VCaP (cell line): ENCODE data around the gene PLXNA2.

Experiments
- H3K27ac ChIP-seq: fragments of 450-650 bp; 2 replicates; pipeline ENCODE4 v1.5.1; 2017
- TF ChIP-seq, protein P1 (sequence below): fragments of 450-650 bp; conservative IDR thresholded peaks from 2 replicates; pipeline ENCODE4 v1.5.1; 2017; ENCODE audit warnings: mild to moderate bottlenecking, moderate library complexity

The PLXNA2 gene, protein sequence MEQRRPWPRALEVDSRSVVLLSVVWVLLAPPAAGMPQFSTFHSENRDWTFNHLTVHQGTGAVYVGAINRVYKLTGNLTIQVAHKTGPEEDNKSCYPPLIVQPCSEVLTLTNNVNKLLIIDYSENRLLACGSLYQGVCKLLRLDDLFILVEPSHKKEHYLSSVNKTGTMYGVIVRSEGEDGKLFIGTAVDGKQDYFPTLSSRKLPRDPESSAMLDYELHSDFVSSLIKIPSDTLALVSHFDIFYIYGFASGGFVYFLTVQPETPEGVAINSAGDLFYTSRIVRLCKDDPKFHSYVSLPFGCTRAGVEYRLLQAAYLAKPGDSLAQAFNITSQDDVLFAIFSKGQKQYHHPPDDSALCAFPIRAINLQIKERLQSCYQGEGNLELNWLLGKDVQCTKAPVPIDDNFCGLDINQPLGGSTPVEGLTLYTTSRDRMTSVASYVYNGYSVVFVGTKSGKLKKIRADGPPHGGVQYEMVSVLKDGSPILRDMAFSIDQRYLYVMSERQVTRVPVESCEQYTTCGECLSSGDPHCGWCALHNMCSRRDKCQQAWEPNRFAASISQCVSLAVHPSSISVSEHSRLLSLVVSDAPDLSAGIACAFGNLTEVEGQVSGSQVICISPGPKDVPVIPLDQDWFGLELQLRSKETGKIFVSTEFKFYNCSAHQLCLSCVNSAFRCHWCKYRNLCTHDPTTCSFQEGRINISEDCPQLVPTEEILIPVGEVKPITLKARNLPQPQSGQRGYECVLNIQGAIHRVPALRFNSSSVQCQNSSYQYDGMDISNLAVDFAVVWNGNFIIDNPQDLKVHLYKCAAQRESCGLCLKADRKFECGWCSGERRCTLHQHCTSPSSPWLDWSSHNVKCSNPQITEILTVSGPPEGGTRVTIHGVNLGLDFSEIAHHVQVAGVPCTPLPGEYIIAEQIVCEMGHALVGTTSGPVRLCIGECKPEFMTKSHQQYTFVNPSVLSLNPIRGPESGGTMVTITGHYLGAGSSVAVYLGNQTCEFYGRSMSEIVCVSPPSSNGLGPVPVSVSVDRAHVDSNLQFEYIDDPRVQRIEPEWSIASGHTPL (N-terminal part only)

GRCh38 chr1:208243967-208244916 is at the start of gene PLXNA2:
PLXNA2 (minus strand) TSS chr1:208244384; CDS start chr1:208217922, 26,462 bp downstream.
- H3K27ac ChIP-seq, result peak within 1 kb of the TSS; percentile 92
- TF ChIP-seq, protein P1, sequence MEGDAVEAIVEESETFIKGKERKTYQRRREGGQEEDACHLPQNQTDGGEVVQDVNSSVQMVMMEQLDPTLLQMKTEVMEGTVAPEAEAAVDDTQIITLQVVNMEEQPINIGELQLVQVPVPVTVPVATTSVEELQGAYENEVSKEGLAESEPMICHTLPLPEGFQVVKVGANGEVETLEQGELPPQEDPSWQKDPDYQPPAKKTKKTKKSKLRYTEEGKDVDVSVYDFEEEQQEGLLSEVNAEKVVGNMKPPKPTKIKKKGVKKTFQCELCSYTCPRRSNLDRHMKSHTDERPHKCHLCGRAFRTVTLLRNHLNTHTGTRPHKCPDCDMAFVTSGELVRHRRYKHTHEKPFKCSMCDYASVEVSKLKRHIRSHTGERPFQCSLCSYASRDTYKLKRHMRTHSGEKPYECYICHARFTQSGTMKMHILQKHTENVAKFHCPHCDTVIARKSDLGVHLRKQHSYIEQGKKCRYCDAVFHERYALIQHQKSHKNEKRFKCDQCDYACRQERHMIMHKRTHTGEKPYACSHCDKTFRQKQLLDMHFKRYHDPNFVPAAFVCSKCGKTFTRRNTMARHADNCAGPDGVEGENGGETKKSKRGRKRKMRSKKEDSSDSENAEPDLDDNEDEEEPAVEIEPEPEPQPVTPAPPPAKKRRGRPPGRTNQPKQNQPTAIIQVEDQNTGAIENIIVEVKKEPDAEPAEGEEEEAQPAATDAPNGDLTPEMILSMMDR, result no peak

DNA sequence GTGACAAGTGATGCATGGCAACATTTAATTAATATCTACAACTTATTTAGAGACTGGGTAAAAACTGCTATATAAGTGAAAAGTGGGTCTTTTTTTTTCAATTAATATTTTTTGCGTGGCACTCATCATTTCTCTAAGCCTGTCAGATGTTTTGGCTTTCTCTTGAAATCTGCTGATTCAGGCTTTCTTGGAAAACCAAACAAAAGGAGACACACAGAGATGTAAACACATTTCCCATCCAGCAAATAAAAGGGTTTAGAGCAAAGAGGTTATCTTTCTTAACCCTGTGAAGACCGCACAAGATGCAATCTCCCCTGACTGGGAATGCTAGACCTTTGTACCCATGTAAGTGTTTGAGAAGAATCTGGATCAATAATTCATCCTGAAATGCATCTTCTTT is 48.7 kb upstream of the PLXNA2 start:
- H3K27ac ChIP-seq, result peak overlapping the region; percentile 47
- TF ChIP-seq, protein P1, result no peak

GRCh38 chr1:208291923-208292711 is 47.9 kb upstream of the PLXNA2 start:
- TF ChIP-seq, protein P1, result no peak
- H3K27ac ChIP-seq, result peak overlapping the region; percentile 47; the same call in 1 of the 2 replicates

GRCh38 chr1:208291129-208291528 is 46.9 kb upstream of the PLXNA2 start:
- TF ChIP-seq, protein P1, result no peak
- no peak overlapping the region for H3K27ac ChIP-seq

DNA sequence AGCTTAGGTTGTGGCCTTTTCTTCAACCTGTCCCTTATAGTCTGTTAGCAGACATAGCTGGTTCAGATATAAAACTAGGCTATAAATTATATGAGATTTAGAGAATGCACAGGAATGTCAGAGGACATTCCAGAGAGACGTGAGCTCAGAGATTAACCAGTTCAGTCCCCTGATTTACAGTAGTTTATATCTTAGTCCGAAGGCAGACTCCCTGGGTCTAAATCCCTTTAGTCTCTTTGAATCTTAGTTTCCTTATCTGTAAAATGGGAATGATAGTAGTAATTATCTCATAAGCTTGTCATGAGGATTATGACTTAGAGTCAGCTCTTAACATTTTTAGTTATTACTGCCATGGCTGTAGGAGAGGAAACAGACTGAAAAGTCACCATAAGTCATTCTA is 45.5 kb upstream of the PLXNA2 start:
- TF ChIP-seq, protein P1, result no peak
- no peak overlapping the region for H3K27ac ChIP-seq

- TF ChIP-seq, protein P1, result no peak
- no peak overlapping the region for H3K27ac ChIP-seq
Observed at GRCh38 chr1:208288495-208288894, 44.3 kb upstream of the PLXNA2 start.
